ENCODE results near the gene TEX101.
"Not testable (repeated sequence)": the region's sequence is repeated elsewhere in the genome, so short reads cannot be mapped to it uniquely, and the experiment has no call there.

TEX101 gene, protein sequence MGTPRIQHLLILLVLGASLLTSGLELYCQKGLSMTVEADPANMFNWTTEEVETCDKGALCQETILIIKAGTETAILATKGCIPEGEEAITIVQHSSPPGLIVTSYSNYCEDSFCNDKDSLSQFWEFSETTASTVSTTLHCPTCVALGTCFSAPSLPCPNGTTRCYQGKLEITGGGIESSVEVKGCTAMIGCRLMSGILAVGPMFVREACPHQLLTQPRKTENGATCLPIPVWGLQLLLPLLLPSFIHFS

DNA sequence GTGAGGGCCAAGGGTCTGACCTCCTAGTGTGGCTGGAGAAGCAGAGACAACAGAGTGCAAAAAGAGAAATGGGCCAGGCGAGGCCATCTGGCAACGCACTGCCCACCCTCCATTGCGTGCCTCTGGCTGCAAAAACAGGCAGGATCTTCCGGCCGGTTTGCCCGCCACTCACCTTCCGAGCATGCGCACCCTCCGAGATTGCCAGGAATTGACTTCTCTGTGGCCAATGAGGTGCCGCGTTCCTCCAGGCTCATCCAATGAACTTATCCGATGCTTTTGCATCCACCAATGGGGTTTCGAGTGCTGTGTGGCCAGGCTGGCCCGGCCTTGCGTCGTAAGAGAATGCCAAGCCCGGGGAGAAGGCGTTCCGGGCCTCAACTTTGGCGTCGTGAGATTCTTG, at the start of gene TEX101:
Gene TEX101 (plus strand): TSS at position 337 of the 400 bp plus-strand sequence. CDS start 1,030 bp downstream, outside the sequence.
- H3K36me3 ChIP-seq (ENCODE audit: insufficient read depth, low read depth, low read length), result no peaks in the 10 kb centered on the region
- H3K9me3 ChIP-seq (ENCODE audit: insufficient read depth, low read depth, low read length), result no peaks in the 10 kb centered on the region
- no peak within 1 kb of the TSS for H3K4me3 ChIP-seq (ENCODE audit: low read length)
- no peak within 1 kb of the TSS for H3K9ac ChIP-seq (ENCODE audit: low read depth, low read length)
- no peak within 1 kb of the TSS for H3K27ac ChIP-seq (ENCODE audit: low read length)
- H3K4me1 ChIP-seq (ENCODE audit: insufficient read depth, low read length), result no peaks in the 10 kb centered on the region
- H3K27me3 ChIP-seq (ENCODE audit: insufficient read depth, low read length), result no peaks in the 10 kb centered on the region

DNA sequence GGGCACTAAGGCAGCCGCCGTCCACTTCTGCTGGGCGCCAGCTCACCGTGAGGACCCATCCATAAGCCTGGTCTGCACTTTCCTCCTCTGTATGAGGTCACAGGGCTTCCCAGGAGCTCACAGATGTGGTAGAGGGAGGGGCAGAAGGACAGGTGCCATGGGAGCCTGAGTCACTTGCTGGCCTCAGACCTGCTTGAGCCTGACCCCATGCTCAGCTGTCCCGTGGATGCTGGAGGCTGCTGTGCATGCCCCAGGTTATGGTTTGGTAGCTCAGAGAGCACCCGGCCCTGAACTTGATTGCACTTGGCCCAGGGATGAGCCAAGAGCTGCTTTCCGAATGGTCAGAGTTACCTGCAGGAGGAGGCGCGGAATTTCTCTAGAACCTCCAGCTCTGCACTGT, 49.0 kb upstream of the TEX101 start:
- not testable (repeated sequence) for H3K4me3 ChIP-seq (ENCODE audit: low read length); H3K9ac ChIP-seq (ENCODE audit: low read depth, low read length); H3K27ac ChIP-seq (ENCODE audit: low read length); H3K4me1 ChIP-seq (ENCODE audit: insufficient read depth, low read length); H3K36me3 ChIP-seq (ENCODE audit: insufficient read depth, low read depth, low read length); H3K9me3 ChIP-seq (ENCODE audit: insufficient read depth, low read depth, low read length); H3K27me3 ChIP-seq (ENCODE audit: insufficient read depth, low read length)

DNA sequence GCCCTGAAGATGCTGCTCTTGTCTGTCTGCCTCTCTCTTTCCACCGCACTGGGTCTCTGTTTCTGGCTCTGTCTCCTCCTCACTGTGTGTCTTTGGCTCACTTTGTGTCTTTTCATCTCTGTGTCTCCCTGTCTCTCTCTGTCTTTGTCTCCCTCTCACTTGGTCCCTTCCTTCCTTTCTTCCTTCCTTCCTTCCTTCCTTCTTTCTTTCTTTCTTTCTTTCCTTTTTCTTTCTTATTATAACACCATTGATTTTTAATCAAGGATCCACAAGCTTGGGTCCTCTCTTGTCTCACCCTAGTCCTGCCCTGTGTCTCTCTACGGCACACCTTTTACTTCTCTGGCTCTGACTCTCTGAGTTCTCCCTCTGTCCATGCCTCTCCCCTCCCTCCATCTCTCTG, 46.9 kb upstream of the TEX101 start:
- H3K27me3 ChIP-seq (ENCODE audit: insufficient read depth, low read length), result peaks cover 7% of the 10 kb centered on the region; the same call in 1 of the 2 replicates
- no peak overlapping the region for H3K4me3 ChIP-seq (ENCODE audit: low read length)
- no peaks in the 10 kb centered on the region for H3K9me3 ChIP-seq (ENCODE audit: insufficient read depth, low read depth, low read length)
- no peaks in the 10 kb centered on the region for H3K4me1 ChIP-seq (ENCODE audit: insufficient read depth, low read length)
- no peak overlapping the region for H3K27ac ChIP-seq (ENCODE audit: low read length)
- no peaks in the 10 kb centered on the region for H3K36me3 ChIP-seq (ENCODE audit: insufficient read depth, low read depth, low read length)
- no peak overlapping the region for H3K9ac ChIP-seq (ENCODE audit: low read depth, low read length)

- not testable (repeated sequence) for H3K36me3 ChIP-seq (ENCODE audit: insufficient read depth, low read depth, low read length); H3K9ac ChIP-seq (ENCODE audit: low read depth, low read length); H3K27ac ChIP-seq (ENCODE audit: low read length); H3K9me3 ChIP-seq (ENCODE audit: insufficient read depth, low read depth, low read length); H3K27me3 ChIP-seq (ENCODE audit: insufficient read depth, low read length); H3K4me1 ChIP-seq (ENCODE audit: insufficient read depth, low read length); H3K4me3 ChIP-seq (ENCODE audit: low read length)
Observed at GRCh38 chr19:43368897-43369296, 45.8 kb upstream of the TEX101 start.

- no peak overlapping the region for H3K27ac ChIP-seq (ENCODE audit: low read length)
- peaks cover 7% of the 10 kb centered on the region; the same call in 1 of the 2 replicates for H3K27me3 ChIP-seq (ENCODE audit: insufficient read depth, low read length)
- H3K36me3 ChIP-seq (ENCODE audit: insufficient read depth, low read depth, low read length), result no peaks in the 10 kb centered on the region
- no peaks in the 10 kb centered on the region for H3K9me3 ChIP-seq (ENCODE audit: insufficient read depth, low read depth, low read length)
- no peak overlapping the region for H3K4me3 ChIP-seq (ENCODE audit: low read length)
- H3K9ac ChIP-seq (ENCODE audit: low read depth, low read length), result no peak overlapping the region
- no peaks in the 10 kb centered on the region for H3K4me1 ChIP-seq (ENCODE audit: insufficient read depth, low read length)
Observed at GRCh38 chr19:43371909-43372308, 42.8 kb upstream of the TEX101 start.

- H3K4me1 ChIP-seq (ENCODE audit: insufficient read depth, low read length), result no peaks in the 10 kb centered on the region
- no peak overlapping the region for H3K9ac ChIP-seq (ENCODE audit: low read depth, low read length)
- H3K36me3 ChIP-seq (ENCODE audit: insufficient read depth, low read depth, low read length), result no peaks in the 10 kb centered on the region
- no peak overlapping the region for H3K4me3 ChIP-seq (ENCODE audit: low read length)
- H3K9me3 ChIP-seq (ENCODE audit: insufficient read depth, low read depth, low read length), result no peaks in the 10 kb centered on the region
- no peak overlapping the region for H3K27ac ChIP-seq (ENCODE audit: low read length)
- H3K27me3 ChIP-seq (ENCODE audit: insufficient read depth, low read length), result peaks cover 7% of the 10 kb centered on the region; the same call in 1 of the 2 replicates
Observed at GRCh38 chr19:43372462-43372861, 42.2 kb upstream of the TEX101 start.

- H3K27me3 ChIP-seq (ENCODE audit: insufficient read depth, low read length); H3K36me3 ChIP-seq (ENCODE audit: insufficient read depth, low read depth, low read length); H3K4me1 ChIP-seq (ENCODE audit: insufficient read depth, low read length); H3K4me3 ChIP-seq (ENCODE audit: low read length); H3K9ac ChIP-seq (ENCODE audit: low read depth, low read length); H3K9me3 ChIP-seq (ENCODE audit: insufficient read depth, low read depth, low read length); H3K27ac ChIP-seq (ENCODE audit: low read length): not testable (repeated sequence)
Observed at GRCh38 chr19:43377624-43378023, 37.1 kb upstream of the TEX101 start.

DNA sequence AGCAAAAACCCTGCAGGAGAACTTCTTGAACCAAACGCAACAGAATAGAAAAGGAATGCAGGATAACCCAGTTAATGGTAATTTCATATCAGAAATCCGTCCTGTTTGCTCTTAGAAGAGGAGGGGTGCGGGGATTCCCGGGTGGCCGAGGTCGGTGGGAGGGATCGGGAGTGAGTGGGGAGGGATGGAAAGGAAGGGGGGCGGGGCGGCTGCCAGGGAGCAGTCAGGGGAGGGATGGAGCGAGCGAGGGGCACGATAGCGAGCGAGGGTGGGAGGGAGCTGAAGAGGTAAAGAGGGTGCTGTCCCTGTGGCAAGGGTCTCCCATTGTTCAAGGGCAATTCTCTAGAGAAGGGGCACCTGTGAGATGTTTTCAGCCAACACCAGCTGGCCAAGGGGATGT, 34.7 kb upstream of the TEX101 start:
- Histone ChIP-seq H3K9ac (ENCODE audit: low read depth, low read length) (no peak overlapping the region), H3K4me1 (ENCODE audit: insufficient read depth, low read length) (no peaks in the 10 kb centered on the region), H3K9me3 (ENCODE audit: insufficient read depth, low read depth, low read length) (no peaks in the 10 kb centered on the region), H3K27me3 (ENCODE audit: insufficient read depth, low read length) (no peaks in the 10 kb centered on the region), H3K36me3 (ENCODE audit: insufficient read depth, low read depth, low read length) (no peaks in the 10 kb centered on the region), H3K4me3 (ENCODE audit: low read length) (no peak overlapping the region), H3K27ac (ENCODE audit: low read length) (no peak overlapping the region)

DNA sequence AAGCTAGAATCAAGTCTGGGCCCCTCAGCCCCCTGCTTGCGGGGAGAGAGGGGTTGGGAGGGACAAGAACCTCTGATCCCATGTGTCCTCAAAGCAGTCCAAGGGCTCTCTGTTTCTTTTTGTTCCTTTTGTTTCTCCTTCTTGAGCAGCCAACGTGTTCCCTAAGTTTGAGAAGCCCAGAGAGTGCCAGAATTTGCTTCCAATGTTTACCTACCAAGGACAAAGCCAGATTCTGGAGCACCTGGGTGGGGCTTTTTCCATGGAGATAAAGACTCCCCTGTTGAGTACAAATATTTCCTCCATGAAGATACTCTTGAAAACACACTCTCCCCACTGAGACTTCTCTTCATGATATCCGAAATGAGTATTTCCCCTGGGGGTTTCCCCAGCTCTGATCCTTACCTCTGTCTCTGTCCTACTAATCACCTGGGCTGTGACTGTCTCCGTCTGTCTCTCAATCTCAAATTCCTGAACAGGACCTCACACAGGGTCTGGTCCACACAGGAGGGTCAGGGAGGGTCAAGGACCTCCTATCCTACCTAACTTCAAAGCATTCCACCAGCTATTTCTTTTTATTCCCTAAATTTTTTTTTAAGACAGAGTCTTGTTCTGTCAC, 33.8 kb upstream of the TEX101 start:
- Histone ChIP-seq H3K27me3 (ENCODE audit: insufficient read depth, low read length) (no peaks in the 10 kb centered on the region), H3K4me1 (ENCODE audit: insufficient read depth, low read length) (no peaks in the 10 kb centered on the region), H3K27ac (ENCODE audit: low read length) (no peak overlapping the region), H3K9ac (ENCODE audit: low read depth, low read length) (no peak overlapping the region), H3K4me3 (ENCODE audit: low read length) (no peak overlapping the region), H3K9me3 (ENCODE audit: insufficient read depth, low read depth, low read length) (no peaks in the 10 kb centered on the region), H3K36me3 (ENCODE audit: insufficient read depth, low read depth, low read length) (no peaks in the 10 kb centered on the region)

- not testable (repeated sequence) for H3K9ac ChIP-seq (ENCODE audit: low read depth, low read length); H3K36me3 ChIP-seq (ENCODE audit: insufficient read depth, low read depth, low read length); H3K27me3 ChIP-seq (ENCODE audit: insufficient read depth, low read length); H3K9me3 ChIP-seq (ENCODE audit: insufficient read depth, low read depth, low read length); H3K27ac ChIP-seq (ENCODE audit: low read length); H3K4me3 ChIP-seq (ENCODE audit: low read length); H3K4me1 ChIP-seq (ENCODE audit: insufficient read depth, low read length)
Observed at GRCh38 chr19:43382586-43383216, 32.0 kb upstream of the TEX101 start.

DNA sequence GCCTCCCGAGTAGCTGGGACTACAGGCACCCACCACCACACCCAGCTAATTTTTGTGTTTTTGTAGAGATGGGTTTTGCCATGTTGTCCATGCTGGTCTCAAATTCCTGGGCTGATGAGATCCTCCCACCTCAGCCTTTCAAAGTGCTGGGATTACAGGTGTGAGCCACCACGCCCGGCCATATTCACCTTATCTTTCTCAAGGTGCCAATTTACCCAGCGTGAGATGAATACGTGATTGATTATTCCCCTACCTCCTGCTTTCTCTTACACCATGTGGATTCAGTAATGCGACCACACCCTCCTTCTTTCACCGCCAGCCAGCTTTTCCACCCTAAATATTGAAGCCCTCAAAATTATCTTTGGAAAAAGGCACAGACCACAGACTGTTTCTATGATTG, 31.4 kb upstream of the TEX101 start:
- H3K27ac ChIP-seq (ENCODE audit: low read length); H3K9ac ChIP-seq (ENCODE audit: low read depth, low read length); H3K36me3 ChIP-seq (ENCODE audit: insufficient read depth, low read depth, low read length); H3K27me3 ChIP-seq (ENCODE audit: insufficient read depth, low read length); H3K4me3 ChIP-seq (ENCODE audit: low read length); H3K9me3 ChIP-seq (ENCODE audit: insufficient read depth, low read depth, low read length); H3K4me1 ChIP-seq (ENCODE audit: insufficient read depth, low read length): not testable (repeated sequence)

DNA sequence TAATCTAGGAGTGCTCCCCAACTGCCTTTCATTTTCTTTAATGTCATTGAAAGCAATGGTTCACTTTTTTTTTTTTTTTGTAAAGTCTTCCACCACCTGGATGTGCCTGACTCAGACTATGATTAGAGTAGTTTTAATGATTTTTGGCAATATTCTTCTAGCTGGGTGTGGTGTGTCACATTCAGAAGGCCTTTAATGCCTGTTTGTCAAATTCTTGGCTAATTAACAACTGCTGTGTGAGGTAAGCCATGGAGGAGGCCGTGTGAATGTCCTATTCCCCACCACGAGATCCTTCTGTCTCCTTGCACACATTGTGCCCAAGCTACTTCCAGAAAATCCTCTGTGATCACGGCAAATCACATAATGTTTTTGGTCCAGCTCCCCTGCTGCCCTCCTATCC, 30.9 kb upstream of the TEX101 start:
- not testable (repeated sequence) for H3K27ac ChIP-seq (ENCODE audit: low read length)

More for the DNA sequence above, 30.9 kb upstream of the TEX101 start:
- not testable (repeated sequence) for H3K9ac ChIP-seq (ENCODE audit: low read depth, low read length); H3K4me3 ChIP-seq (ENCODE audit: low read length); H3K27me3 ChIP-seq (ENCODE audit: insufficient read depth, low read length); H3K9me3 ChIP-seq (ENCODE audit: insufficient read depth, low read depth, low read length); H3K4me1 ChIP-seq (ENCODE audit: insufficient read depth, low read length); H3K36me3 ChIP-seq (ENCODE audit: insufficient read depth, low read depth, low read length)
